ENCODE data around the gene BCORL1. TPM values are rescaled to one million over a fixed set of nuclear protein-coding genes. Genes with fewer than 3 reads are reported as not detected.

The BCORL1 gene
- polyA plus RNA-seq, 4 donors = 17.2 to 21.4 (median 18.0) TPM

DNA sequence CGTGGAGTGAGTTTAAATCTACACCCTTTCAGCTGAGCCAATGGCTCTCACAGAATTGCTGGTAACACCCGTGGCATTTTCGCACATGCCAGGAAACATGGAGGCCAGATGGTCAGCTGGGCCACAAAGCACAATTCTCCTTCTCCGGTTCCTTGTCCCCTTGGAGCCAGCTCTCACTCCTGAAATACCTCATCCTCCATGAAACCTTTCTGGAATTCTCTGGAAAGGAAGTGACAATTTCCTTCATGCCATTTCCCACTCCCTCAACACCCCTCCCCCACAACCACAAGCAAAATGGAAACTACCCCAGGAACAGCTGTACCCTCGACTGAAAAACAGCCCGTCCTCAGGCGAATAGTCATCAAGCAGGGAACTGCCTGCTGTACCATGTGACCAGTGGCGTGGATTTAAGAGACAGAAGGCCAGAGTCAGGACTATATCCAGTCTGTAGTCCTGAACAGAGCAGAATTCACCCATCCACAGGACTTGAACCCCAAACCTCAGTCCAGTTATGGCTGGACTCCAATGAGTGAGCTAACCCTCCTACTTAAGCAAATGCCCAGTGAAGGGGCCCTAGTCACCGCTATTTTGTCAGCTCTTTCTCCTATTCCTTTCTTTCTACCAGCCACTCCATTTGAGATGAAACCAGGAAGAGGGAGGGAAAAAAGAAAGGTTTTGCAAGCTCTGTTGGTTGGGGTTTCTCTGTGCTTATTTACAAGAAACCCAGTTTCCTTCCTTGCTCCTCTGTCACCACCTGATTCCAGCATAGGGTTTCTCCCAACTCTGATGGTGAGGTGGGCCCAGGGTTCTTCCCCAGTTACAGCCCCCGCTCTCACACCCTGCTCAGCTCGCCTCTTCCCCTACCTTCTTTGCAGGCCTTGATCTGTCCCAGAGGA lies 103.4 kb downstream of the BCORL1 start:
- no peak for DNase-seq (ENCODE audit: low read depth in 4 of 4, low spot score in 3 of 4)

DNA sequence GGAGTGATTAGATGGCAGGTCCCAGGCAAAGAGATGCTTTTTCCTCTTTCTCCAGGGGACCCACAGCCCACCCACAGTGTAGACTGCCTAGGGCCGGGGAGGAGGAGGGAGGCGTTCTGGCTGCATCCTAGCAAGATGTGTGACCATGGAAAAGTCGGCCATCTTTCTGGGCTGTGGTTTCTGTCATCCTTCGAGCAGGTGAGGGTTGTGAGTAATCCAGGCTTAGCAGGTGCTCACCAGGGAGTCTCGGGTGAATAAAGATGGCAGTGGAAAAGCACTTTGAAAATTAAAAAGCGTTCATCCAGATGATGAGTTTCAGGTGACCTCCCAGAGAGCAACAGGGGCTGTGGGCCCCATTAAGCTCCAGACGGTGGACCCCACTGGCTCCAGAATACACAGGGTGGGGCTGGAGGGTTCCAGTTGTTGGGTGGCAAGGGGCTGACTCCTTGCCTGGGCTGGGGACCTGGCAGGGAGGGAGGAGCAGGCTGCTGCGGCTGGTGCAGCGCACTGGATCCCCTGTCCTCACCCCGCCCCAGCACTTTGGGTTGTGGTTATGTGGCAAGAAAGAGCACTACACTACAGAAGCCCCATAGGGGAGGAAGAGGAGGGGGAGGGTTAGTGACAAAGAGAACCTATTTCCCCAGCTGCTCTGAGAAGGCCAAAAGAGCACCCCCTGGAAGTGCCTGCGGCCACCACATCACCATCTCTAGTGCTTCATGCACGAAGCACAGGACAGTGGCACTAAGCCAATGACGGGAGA lies 104.2 kb downstream of the BCORL1 start:
- DNase-seq (ENCODE audit: low read depth in 4 of 4, low spot score in 3 of 4) = no peak

DNA sequence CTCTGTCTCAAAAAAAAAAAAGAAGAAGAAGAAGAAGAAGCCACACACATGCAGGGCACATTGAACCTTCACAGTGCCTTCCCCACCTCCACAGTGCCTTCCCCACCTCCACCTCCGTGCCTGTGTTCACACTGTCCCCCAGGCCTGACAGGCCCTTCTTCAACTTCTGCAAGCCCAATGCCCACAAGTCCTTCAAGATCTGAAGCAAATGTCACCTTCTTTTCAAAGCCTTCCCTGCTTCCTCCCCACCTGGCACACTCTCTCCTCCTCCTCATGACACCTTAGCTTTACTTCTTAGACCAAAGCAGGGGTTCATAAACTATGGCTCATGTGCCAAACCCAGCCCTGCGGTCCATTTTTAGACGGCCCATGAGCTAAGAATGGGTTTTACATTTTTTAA lies 107.9 kb downstream of the BCORL1 start:
- no peak for DNase-seq (ENCODE audit: low read depth in 4 of 4, low spot score in 3 of 4)

DNA sequence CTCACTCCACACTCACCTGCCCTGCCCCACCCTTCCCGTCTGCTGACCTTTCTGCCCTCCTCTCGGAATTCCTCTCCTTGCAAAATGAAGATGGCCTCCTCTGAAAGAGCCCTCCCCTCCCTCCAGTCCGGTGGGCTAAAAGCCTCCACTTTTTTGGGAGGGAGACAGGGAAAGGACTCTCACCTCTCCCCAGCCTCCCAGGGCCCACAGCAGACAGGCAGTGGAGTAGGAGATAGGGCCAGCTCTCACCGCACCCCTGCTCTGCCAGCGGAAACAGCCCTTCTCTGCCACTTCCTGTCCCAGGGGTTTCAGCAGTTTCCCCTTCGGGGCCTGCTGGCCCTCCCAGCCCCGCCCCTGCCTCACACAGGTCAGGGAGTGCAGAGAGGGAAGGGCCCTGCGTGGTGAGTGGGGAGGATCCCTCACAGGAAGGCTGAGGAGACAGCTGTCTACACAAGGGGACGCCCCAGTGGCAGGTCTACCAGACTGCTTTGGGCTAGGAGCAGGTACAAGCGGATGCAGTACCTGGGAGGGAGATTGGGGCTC lies 109.6 kb downstream of the BCORL1 start:
- DNase-seq (ENCODE audit: low read depth in 4 of 4, low spot score in 3 of 4) = no peak

DNA sequence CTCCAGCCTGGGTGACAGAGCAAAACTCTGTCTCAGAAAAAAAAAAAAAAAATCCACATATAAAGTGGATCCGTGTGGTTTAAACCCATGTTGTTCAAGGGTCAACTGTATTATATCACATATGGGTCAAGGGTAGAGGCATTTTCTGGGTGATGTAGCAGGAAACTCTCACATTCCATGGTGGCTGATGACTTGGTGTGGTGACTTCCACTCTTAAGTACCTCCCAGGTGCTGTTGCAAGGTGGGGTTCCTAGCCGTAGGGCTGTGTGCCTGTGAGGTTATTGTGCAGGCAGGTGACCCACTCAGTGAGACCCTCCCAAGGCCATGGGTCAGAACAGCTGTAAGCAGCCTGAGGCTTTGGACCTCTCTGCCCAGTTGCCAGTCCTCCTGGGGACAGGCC lies 110.8 kb downstream of the BCORL1 start:
- DNase-seq (ENCODE audit: low read depth in 4 of 4, low spot score in 3 of 4) = no peak

DNA sequence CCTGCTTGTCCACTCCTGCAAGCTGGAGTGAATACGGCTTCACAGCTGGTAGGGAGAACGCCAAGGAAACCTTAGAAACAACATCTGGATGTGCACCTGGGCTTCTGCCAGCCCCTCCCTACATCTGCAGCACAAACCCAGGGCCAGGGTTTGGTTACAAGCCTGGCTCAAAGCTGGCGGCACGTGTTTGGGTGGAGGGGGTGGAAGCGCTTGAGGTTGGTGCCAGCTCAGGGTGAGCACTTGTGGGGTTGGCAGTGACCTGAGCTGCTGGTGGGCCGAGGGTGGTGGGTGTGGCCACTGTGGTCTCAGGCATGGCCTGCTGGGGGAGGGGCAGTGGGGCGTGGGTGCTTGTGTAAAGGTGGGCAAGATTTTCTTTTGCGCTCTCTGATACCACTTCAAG lies 112.3 kb downstream of the BCORL1 start:
- no peak for DNase-seq (ENCODE audit: low read depth in 4 of 4, low spot score in 3 of 4)

DNA sequence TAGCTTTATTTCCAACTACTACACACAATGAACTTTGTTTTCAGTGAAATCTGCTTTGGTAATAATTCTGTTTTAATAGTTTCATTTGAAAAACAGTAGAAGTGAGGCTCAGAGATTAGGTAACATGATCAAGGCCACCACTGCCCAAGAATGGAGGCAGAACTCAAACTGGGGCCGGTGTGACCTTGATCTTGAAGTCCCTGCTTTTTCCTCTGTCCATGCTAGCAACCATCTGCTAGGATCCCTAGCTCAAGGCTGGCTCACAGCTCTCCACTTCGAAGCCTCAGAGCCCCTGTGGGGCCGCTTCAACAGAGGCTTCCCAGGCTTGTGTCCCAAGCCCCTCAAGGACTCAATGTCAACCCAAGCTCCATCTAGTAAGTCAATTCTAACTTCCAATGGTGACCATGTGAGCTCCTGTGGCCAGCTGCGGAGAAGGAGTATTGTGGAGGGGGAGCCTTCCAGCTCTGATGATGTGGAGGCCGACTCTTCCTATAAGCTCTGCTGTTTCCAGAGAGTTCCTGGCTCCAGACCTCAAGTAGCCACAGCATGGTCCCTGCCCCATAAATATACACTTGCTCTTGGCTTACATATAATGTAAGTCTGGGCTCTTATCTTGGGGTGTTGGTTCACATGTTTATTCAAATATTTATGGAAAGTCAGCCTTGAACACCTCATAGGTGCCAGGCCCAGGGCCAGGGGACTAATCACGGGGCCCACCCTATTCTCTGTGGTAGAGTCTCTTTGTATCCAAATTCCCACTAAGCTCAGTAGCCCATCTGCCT lies 113.0 kb downstream of the BCORL1 start:
- no peak for DNase-seq (ENCODE audit: low read depth in 4 of 4, low spot score in 3 of 4)

DNA sequence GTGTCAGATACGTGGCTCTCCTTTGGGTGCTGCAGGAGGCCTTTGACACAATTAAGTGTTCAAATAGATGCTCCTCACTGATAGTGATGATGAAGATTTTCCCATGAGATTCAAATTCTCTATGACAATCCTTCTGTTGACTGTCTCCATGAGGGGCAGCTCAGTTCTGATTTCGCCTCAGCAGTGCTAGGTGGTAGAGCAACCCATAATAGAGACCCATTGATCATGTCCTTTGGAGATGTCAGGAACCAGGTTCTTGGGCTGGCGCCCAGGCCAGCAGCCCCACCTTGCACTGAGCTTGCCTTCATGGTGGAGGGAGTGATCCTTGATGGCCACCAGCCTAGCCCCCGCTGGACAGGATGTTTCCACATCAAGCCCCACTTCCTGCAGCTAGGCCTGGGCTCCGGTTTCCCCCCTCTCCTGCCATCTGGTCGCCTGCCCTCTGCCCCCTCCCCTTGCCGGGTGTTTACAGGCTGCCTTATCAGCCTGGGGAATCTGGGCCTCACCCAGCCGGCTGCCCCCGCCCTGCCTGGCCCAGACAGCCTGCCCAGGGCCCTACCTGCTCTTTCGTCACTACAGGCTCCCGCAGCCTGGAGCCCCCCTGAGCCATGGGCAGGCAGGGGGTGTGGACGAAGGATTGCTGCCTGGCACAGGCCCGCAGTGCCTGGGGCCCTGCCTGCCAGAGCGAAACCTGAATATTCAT lies 115.2 kb downstream of the BCORL1 start:
- DNase-seq (ENCODE audit: low read depth in 4 of 4, low spot score in 3 of 4) = no peak

DNA sequence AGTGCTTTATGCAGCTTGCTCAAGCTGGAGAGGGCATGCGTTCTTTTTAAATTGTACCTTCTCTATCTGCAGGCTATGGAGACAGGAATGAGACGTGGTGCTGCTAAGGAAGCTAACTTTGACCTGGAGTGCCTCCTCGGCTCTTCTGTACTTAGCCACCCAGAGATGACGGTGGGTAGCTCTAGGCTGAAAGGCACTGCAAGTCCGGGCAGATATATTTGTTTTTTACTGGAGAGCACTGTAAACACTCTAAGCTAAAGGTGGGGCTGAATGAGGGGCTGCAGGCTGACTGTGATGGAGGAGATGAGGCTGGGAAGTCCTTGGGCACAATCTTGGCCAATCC lies 115.7 kb downstream of the BCORL1 start:
- DNase-seq (ENCODE audit: low read depth in 4 of 4, low spot score in 3 of 4) = no peak

DNA sequence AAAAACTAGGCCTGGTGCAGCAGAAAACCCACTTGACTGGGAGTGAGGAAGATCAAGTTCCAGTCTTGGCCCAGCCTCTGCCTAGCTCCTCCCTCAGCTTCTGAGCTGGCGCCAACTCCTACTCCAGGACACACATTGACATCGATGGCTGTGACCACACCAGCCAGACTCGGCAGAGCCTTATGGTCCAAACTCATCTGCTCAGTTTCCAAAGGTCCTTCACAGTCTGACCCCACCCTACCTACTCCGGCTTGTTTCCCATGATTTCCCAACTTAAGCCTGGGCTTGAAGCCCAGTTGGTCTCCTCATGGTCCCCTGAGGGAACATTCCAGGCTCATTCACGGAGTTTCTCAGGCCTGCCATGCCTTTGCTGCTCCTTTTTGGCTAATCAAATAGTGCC lies 117.7 kb downstream of the BCORL1 start:
- DNase-seq (ENCODE audit: low read depth in 4 of 4, low spot score in 3 of 4) = no peak

DNA sequence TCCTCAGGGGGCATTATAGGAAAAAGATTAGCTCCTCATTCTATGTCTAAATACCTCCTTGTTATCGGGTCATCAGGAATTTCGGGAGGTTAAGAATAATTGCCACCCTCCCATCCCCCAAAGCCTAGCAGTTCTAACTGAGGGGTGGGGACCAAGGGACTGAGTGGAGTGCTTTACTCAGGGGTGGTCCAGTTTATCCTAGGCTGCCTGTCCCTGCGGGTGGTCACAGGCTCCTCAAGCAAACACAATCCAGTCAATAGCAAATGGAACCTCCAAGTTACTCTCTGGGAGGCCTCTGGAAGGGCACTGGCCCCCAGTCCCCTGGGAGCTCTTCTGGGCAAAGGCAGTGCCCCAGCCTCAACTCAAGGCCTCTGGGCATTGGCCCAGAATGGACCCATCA lies 121.2 kb downstream of the BCORL1 start:
- no peak for DNase-seq (ENCODE audit: low read depth in 4 of 4, low spot score in 3 of 4)

DNA sequence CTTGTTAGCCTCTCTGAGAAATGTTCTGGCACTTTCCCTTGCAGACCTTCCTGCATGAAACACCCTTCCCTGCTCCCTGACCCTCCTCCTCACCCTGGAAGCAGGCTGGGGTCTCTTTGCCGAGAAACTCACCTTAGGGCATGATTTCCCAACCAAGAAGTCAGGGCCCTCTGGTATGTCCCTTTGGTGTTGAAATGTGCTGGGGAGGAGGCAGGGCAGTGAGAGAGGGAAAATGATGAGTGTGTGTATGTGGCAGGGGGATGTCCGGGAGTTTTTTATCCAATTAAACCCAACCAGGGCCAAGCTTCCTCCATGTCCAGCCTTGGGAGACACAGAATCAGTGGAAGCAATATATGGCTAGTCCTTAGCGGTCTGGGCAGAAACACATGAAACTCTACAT lies 122.8 kb downstream of the BCORL1 start:
- DNase-seq (ENCODE audit: low read depth in 4 of 4, low spot score in 3 of 4) = no peak

DNA sequence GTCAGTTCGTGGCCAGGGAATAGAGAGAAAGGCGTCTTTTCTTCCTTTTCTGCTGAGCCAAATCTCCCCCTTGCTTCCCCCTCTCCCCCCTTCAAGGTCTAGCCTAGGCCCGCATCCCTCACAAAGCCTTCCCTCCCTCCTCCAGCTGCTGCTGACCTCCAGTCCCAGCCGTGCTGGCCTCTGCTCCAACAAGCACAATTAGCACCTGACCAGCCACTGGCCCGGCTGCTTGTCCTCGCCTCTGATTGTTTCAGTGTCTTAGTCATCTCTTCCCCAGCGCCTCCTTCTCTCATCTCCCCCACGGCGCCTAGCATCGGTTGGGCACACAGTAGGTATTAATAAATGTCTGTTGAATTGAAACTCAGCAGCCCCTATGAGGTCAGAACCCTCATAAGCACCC lies 123.6 kb downstream of the BCORL1 start:
- no peak for DNase-seq (ENCODE audit: low read depth in 4 of 4, low spot score in 3 of 4)

Other genes with a start within 250 kb of the BCORL1 start
- 100 to 1,000 TPM in 1 of 4 donors, 10 to 100 TPM in 3; 45.1 to 107 (median 56.7) TPM for gene XPNPEP2, start 243.7 kb upstream of the BCORL1 start, polyA plus RNA-seq (ENCODE audit: insufficient read length in 4 of 4)
- gene SASH3, start 202.7 kb upstream of the BCORL1 start, polyA plus RNA-seq (ENCODE audit: insufficient read length in 4 of 4) = 1 to 10 TPM; 1.6 to 2.5 (median 2.0) TPM
- gene ZDHHC9, start 138.7 kb upstream of the BCORL1 start, polyA plus RNA-seq (ENCODE audit: insufficient read length in 4 of 4) = 10 to 100 TPM; 46.6 to 50.8 (median 49.3) TPM
- 10 to 100 TPM; 24.2 to 25.7 (median 25.2) TPM for gene UTP14A, start 76.5 kb upstream of the BCORL1 start, polyA plus RNA-seq (ENCODE audit: insufficient read length in 4 of 4)
- gene ELF4, start 127.9 kb downstream of the BCORL1 start, polyA plus RNA-seq (ENCODE audit: insufficient read length in 4 of 4) = 10 to 100 TPM; 11.4 to 15.2 (median 13.2) TPM
- 10 to 100 TPM; 88.7 to 95.9 (median 92.2) TPM for gene AIFM1, start 183.2 kb downstream of the BCORL1 start, polyA plus RNA-seq (ENCODE audit: insufficient read length in 4 of 4)
- under 1 TPM; 0.33 to 0.71 (median 0.48) TPM for gene RAB33A, start 189.3 kb downstream of the BCORL1 start, polyA plus RNA-seq (ENCODE audit: insufficient read length in 4 of 4)

All from right renal pelvis (tissue), 4 donors.